HG02973 (cell line): ENCODE data around the gene ORAI1.
"Not testable (repeated sequence)": the region's sequence is repeated elsewhere in the genome, so short reads cannot be mapped to it uniquely, and the experiment has no call there.

Source experiments
- ATAC-seq: cut with Tn5 transposase; IDR thresholded peaks from one replicate; pipeline ENCODE4 v1.9.1; 2021; ENCODE audit warnings: moderate library complexity; ENCODE audit not compliant: unreplicated experiment

Gene ORAI1

DNA sequence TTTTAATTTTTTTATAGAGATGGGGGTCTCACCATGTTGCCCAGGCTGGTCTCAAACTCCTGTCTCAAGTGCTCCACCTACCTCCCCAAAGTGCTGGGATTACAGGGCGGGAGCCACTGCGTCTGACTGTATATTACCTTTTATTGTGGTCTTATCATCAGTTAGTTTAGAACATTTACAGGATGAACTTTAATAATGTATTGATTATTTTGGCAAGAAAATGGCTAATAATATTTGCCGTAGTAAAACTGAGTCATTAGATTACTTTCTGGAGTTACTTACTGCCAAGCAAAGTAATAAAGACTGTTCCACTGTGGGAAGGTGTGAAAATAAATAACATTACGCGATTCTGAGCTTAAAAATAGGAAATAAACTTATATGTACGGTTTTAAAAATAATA lies 23.6 kb upstream of the ORAI1 start:
- ATAC-seq, result no peak

DNA sequence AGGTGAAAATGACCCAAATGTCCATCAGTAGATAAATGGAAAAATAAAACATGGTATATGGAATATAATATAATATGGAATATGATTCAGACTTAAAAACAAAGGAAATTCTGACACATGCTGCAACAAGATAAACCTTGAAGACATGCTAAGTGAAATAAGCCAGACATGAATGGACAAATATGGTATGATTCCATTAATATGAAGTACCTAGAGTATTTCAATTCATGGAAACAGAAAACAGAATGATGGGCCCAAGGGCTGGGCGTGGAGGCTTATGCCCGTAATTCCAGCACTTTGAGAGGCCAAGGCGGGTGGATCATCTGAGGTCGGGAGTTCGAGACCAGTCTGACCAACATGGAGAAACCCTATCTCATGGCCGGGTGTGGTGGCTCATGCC lies 22.7 kb upstream of the ORAI1 start:
- ATAC-seq, result no peak

DNA sequence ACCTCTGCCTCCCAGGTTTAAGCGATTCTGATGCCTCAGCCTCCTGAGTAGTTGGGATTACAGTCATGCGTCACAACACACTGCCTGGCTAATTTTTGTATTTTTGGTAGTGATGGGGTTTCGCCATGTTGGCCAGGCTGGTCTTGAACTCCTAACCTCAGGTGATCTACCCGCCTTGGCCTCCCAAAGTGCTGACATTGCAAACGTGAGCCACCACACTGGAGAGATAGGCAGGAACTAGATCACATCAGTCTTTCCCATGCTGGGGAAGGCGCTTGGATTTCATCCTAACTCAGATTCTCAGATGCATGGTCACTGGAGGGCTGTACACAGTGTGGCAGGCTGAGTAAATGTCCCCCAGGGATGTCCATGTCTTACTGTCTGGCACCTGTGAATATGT lies 18.0 kb upstream of the ORAI1 start:
- ATAC-seq, result no peak

DNA sequence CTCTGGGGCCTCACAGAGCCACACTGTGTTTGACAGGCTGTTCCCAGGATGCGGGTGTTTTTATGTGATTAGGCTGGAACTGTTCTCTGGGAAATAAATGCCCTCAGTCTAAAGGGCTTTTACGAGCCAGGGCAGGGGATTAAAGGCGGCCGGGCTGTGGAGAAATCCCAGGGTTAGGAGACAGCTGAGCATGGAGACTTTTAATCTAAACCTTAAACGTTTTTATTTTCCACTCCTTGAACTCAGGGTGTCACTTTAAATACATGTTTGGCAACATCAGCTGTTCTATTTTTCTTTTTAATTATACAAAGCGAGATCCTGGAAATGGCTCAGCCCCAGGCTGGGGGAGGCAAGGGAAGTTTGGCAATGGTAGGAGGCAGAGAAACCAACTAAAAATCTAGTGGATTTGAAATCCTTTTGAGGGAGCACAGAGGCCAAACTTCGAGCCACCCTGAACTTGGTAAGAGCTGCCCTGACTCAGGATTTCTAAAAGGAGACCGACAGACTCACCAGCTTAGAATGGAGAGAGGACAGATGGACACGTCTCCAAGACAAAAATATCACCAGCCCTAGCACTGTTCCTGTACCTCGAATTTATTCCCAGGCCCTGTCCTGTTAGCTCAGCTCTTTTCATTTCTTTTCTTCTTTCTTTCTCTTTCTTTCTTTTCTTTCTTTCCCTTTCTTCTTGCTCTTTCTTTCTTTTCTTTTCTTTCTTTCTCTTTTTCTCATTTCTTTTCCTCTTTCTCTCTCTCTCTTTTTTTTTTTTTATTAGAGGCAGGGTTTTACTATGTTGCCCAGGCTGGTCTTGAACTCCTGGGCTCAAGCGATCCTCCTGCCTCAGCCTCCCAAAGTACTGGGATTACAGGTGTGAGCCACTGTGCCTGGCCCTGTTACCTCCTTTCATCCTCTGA lies 15.8 kb upstream of the ORAI1 start:
- no peak for ATAC-seq

- no peak for ATAC-seq
Measured at GRCh38 chr12:121611306-121611705, 15.0 kb upstream of the ORAI1 start.

DNA sequence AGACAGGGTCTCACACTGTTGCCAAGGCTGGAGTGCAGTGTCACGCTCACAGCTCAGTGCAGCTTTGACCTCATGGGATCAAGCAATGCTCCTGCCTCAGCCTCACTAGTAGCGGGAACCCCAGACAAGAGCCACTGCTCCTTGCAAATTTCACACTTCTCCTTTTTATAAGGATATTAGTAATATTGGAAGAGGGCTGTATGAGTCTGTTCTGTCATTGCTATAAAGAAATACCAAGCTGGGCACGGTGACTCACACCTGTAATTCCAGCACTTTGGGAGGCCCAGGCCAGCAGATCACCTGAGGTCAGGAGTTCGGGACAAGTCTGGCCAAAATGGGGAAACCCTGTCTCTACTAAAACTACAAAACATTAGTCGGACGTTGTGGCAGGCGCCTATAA lies 12.9 kb upstream of the ORAI1 start:
- no peak for ATAC-seq

DNA sequence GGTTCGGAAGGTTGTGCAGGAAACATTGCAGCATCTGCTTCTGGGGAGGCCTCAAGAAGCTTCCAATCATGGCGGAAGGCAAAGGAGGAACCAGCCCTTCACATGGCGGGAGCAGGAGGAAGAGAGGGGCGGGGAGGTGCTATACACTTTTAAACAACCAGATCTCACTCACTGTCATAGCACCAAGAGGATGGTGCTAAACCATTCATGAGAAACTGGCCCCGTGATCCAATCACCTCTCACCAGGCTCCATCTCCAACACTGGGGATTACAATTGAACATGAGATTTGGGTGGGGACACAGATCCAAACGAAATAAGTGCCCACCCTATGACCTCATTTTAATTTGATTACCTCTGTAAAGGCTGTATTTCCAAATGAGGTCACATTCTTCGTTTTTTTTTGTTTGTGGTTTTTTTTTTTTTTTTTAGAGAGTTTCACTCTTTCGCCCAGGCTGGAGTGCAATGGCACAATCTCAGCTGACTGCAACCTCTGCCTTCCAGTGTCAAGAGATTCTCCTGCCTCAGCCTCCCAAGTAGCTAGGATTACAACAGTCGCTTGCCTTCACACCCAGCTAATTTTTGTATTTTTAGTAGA lies 11.4 kb upstream of the ORAI1 start:
- no peak for ATAC-seq

- ATAC-seq, result no peak
Measured at GRCh38 chr12:121618659-121619233, 7.6 kb upstream of the ORAI1 start.

GRCh38 chr12:121620333-121620891 lies 5.9 kb upstream of the ORAI1 start:
- no peak for ATAC-seq

DNA sequence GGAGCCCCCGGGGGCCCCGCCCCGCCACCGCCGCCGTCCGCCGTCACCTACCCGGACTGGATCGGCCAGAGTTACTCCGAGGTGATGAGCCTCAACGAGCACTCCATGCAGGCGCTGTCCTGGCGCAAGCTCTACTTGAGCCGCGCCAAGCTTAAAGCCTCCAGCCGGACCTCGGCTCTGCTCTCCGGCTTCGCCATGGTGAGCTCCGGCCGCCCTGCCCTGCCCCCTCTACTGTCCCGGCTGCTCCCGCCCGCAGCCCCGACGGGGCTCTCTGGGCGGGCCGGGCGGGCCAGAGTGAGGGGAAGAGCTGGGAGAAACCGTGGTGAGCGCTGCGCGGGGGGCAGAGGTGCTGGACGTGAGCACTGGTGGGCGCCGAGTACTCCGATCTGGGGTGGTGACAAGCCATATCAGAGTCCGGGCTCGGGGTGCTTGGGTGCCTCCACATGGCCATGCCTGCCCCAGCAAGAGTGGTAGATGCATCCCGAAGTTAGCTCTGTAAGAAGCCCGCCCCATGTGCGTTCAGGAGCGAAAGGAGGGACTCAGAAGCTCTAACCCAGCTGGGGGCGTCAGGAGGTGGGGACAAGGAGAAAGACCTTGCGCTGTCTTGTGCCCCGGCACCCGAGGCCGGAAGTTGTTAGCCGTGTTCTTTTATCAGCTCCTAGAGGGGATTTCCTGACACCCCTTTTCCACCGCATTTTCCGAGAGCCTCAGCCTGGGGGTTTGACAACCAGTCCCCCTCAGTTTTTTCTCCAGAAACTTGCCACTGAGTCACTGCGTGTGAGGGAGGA lies 717 bp downstream of the ORAI1 start:
- ATAC-seq, result peak; percentile 30

DNA sequence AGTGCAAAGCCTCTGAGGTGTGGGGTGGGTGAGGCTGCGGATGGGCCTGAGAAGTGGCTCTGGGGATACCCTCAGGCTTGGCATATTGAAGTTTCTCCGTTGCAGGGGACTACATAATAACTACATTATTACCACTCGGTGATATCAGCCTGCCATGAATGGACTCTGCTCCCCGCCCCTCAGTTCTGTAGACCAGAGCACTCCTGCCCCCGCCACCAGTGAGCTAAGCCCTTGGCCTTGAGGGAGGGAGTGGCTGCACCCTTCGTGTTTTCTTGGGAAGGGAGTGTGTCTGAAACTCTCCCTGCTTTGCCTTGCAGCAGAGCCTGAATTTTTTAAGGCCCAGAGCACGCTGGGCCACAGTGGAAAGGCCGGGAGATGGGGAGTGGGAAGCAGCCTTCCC lies 1.7 kb downstream of the ORAI1 start:
- ATAC-seq, result no peak

DNA sequence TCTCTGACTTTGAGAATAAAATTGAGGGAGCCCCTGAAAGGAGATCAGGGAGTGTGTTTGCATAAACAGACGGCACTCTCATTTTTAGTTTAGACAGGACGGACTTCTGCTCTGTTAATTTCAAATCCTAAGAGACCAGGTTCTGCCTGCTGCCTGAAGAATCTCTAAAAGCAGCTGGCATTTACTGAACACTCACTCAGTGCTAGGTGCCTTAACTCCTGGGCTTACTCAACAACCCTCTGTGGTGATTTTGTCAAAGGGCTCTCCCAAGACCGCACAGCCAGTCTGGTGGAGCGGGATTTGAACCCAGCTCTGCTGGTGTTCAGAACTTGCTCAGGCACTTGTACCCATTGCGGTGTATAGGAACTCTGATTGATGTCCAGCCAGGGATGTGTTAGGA lies 2.2 kb downstream of the ORAI1 start:
- ATAC-seq, result no peak

DNA sequence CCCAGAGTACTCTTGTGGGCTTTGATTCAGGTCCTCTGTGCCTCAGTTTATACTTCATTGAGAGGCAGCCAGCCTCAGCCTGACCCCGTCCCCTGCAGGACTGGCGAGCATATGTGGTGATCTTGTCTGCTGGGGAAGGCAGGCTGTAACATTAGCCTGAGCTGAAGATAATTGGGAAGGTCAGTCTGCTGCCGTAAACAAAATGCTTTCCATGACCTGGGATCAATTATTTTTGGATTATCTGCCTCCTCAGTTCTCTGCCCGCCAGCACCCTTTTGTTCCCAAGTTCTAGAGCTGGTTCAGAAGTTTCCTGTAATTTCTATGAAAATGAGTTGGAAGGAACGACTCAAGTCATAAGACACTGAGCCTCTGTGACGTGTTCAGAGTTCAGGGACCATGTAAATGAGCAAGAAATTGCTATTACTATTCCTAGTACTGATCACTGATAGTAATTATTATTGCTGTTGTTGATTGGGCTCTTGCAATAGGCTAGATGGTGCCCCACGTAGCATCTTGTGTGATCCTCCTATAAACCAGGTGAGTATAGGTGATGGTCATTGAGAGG lies 4.5 kb downstream of the ORAI1 start:
- no peak for ATAC-seq

GRCh38 chr12:121632069-121632970 lies 6.0 kb downstream of the ORAI1 start:
- no peak for ATAC-seq

GRCh38 chr12:121633833-121634196 lies 7.5 kb downstream of the ORAI1 start:
- ATAC-seq, result not testable (repeated sequence)

GRCh38 chr12:121634836-121635235 lies 8.5 kb downstream of the ORAI1 start:
- no peak for ATAC-seq

- ATAC-seq, result no peak
Measured at GRCh38 chr12:121637231-121637914, 11.0 kb downstream of the ORAI1 start.

GRCh38 chr12:121638298-121639202 lies 12.2 kb downstream of the ORAI1 start:
- ATAC-seq, result no peak
